ENCODE measurements around the gene AADACL4. TPM values are rescaled to one million over a fixed set of nuclear protein-coding genes. Genes with fewer than 3 reads are reported as not detected.

Gene AADACL4
- total RNA-seq, 1 donor from 2014 or later = not detected

- H3K4me3 ChIP-seq (ENCODE audit: low read length in 3 of 3) = peak within 1 kb of the TSS; percentile 68 to 83 (median 81)
- H3K9me3 ChIP-seq (ENCODE audit: control insufficient read depth in 3 of 3, low read length in 3 of 3) = no peaks in the 10 kb centered on the region
- peak within 1 kb of the TSS; percentile 95 to 97 (median 95) for H3K9ac ChIP-seq (ENCODE audit: low read depth in 1 of 3, low read length in 3 of 3)
- peaks cover 0 to under 1% (median 0%) of the 10 kb centered on the region in 3 donors for H3K36me3 ChIP-seq (ENCODE audit: control insufficient read depth in 3 of 3, insufficient read depth in 3 of 3, low read length in 3 of 3)
- no peaks in the 10 kb centered on the region for H3K27me3 ChIP-seq (ENCODE audit: control insufficient read depth in 3 of 3, insufficient read depth in 3 of 3, low read length in 3 of 3)
- peak within 1 kb of the TSS; percentile 98 for H3K27ac ChIP-seq (ENCODE audit: low read depth, low read length)
- peaks cover 62 to 74% (median 66%) of the 10 kb centered on the region in 3 donors for H3K4me1 ChIP-seq (ENCODE audit: control insufficient read depth in 3 of 3, insufficient read depth in 3 of 3, low read length in 3 of 3)
Measured at GRCh38 chr1:12617901-12618660, 25.8 kb upstream of the AADACL4 start, which contains the start of gene DHRS3. Gene DHRS3 (minus strand): TSS chr1:12618210. CDS start chr1:12617348, 862 bp downstream.

- Histone ChIP-seq H3K9ac (ENCODE audit: low read depth in 1 of 3, low read length in 3 of 3) (peak overlapping the region; percentile 95 to 97 (median 95)), H3K4me3 (ENCODE audit: low read length in 3 of 3) (peak overlapping the region; percentile 68 to 83 (median 81)), H3K9me3 (ENCODE audit: control insufficient read depth in 3 of 3, low read length in 3 of 3) (no peaks in the 10 kb centered on the region), H3K4me1 (ENCODE audit: control insufficient read depth in 3 of 3, insufficient read depth in 3 of 3, low read length in 3 of 3) (peaks cover 57 to 70% (median 63%) of the 10 kb centered on the region in 3 donors), H3K27ac (ENCODE audit: low read depth, low read length) (peak overlapping the region; percentile 98), H3K27me3 (ENCODE audit: control insufficient read depth in 3 of 3, insufficient read depth in 3 of 3, low read length in 3 of 3) (no peaks in the 10 kb centered on the region), H3K36me3 (ENCODE audit: control insufficient read depth in 3 of 3, insufficient read depth in 3 of 3, low read length in 3 of 3) (no peaks in the 10 kb centered on the region)
Measured at GRCh38 chr1:12618661-12618964, 25.3 kb upstream of the AADACL4 start.

GRCh38 chr1:12618965-12619791 lies 24.7 kb upstream of the AADACL4 start:
- H3K27me3 ChIP-seq (ENCODE audit: control insufficient read depth in 3 of 3, insufficient read depth in 3 of 3, low read length in 3 of 3) = no peaks in the 10 kb centered on the region
- H3K4me3 ChIP-seq (ENCODE audit: low read length in 3 of 3) = peak overlapping the region; percentile 68 to 83 (median 81)
- H3K9me3 ChIP-seq (ENCODE audit: control insufficient read depth in 3 of 3, low read length in 3 of 3) = no peaks in the 10 kb centered on the region
- H3K4me1 ChIP-seq (ENCODE audit: control insufficient read depth in 3 of 3, insufficient read depth in 3 of 3, low read length in 3 of 3) = peaks cover 54 to 65% (median 59%) of the 10 kb centered on the region in 3 donors
- no peaks in the 10 kb centered on the region for H3K36me3 ChIP-seq (ENCODE audit: control insufficient read depth in 3 of 3, insufficient read depth in 3 of 3, low read length in 3 of 3)
- peak overlapping the region; percentile 95 to 97 (median 95) for H3K9ac ChIP-seq (ENCODE audit: low read depth in 1 of 3, low read length in 3 of 3)
- H3K27ac ChIP-seq (ENCODE audit: low read depth, low read length) = peak overlapping the region; percentile 98

- Histone ChIP-seq H3K4me1 (ENCODE audit: control insufficient read depth in 3 of 3, insufficient read depth in 3 of 3, low read length in 3 of 3) (peaks cover 47 to 58% (median 52%) of the 10 kb centered on the region in 3 donors), H3K27me3 (ENCODE audit: control insufficient read depth in 3 of 3, insufficient read depth in 3 of 3, low read length in 3 of 3) (no peaks in the 10 kb centered on the region), H3K36me3 (ENCODE audit: control insufficient read depth in 3 of 3, insufficient read depth in 3 of 3, low read length in 3 of 3) (no peaks in the 10 kb centered on the region), H3K4me3 (ENCODE audit: low read length in 3 of 3) (peak overlapping the region; percentile 68 to 83 (median 81)), H3K9ac (ENCODE audit: low read depth in 1 of 3, low read length in 3 of 3) (peak overlapping the region; percentile 95 to 97 (median 95)), H3K9me3 (ENCODE audit: control insufficient read depth in 3 of 3, low read length in 3 of 3) (no peaks in the 10 kb centered on the region), H3K27ac (ENCODE audit: low read depth, low read length) (peak overlapping the region; percentile 98)
Measured at GRCh38 chr1:12619792-12620487, 23.9 kb upstream of the AADACL4 start.

- H3K9ac ChIP-seq (ENCODE audit: low read depth in 1 of 3, low read length in 3 of 3) = peak overlapping the region in 1 of 3 donors; percentile 97
- H3K4me3 ChIP-seq (ENCODE audit: low read length in 3 of 3) = no peak overlapping the region
- H3K27ac ChIP-seq (ENCODE audit: low read depth, low read length) = peak overlapping the region; percentile 19
- H3K27me3 ChIP-seq (ENCODE audit: control insufficient read depth in 3 of 3, insufficient read depth in 3 of 3, low read length in 3 of 3) = no peaks in the 10 kb centered on the region
- H3K36me3 ChIP-seq (ENCODE audit: control insufficient read depth in 3 of 3, insufficient read depth in 3 of 3, low read length in 3 of 3) = no peaks in the 10 kb centered on the region
- peaks cover 43 to 52% (median 47%) of the 10 kb centered on the region in 3 donors for H3K4me1 ChIP-seq (ENCODE audit: control insufficient read depth in 3 of 3, insufficient read depth in 3 of 3, low read length in 3 of 3)
- no peaks in the 10 kb centered on the region for H3K9me3 ChIP-seq (ENCODE audit: control insufficient read depth in 3 of 3, low read length in 3 of 3)
Measured at GRCh38 chr1:12620488-12620865, 23.4 kb upstream of the AADACL4 start.

- Histone ChIP-seq H3K9ac (ENCODE audit: low read depth in 1 of 3, low read length in 3 of 3) (no peak overlapping the region), H3K27ac (ENCODE audit: low read depth, low read length) (peak overlapping the region; percentile 19), H3K9me3 (ENCODE audit: control insufficient read depth in 3 of 3, low read length in 3 of 3) (no peaks in the 10 kb centered on the region), H3K36me3 (ENCODE audit: control insufficient read depth in 3 of 3, insufficient read depth in 3 of 3, low read length in 3 of 3) (no peaks in the 10 kb centered on the region), H3K4me3 (ENCODE audit: low read length in 3 of 3) (no peak overlapping the region), H3K4me1 (ENCODE audit: control insufficient read depth in 3 of 3, insufficient read depth in 3 of 3, low read length in 3 of 3) (peaks cover 39 to 48% (median 43%) of the 10 kb centered on the region in 3 donors), H3K27me3 (ENCODE audit: control insufficient read depth in 3 of 3, insufficient read depth in 3 of 3, low read length in 3 of 3) (no peaks in the 10 kb centered on the region)
Measured at GRCh38 chr1:12620931-12621330, 23.0 kb upstream of the AADACL4 start.

- H3K4me3 ChIP-seq (ENCODE audit: low read length in 3 of 3) = peak overlapping the region in 1 of 3 donors; percentile 1
- H3K4me1 ChIP-seq (ENCODE audit: control insufficient read depth in 3 of 3, insufficient read depth in 3 of 3, low read length in 3 of 3) = peaks cover 37 to 45% (median 40%) of the 10 kb centered on the region in 3 donors
- no peaks in the 10 kb centered on the region for H3K27me3 ChIP-seq (ENCODE audit: control insufficient read depth in 3 of 3, insufficient read depth in 3 of 3, low read length in 3 of 3)
- H3K27ac ChIP-seq (ENCODE audit: low read depth, low read length) = peak overlapping the region; percentile 76
- H3K9me3 ChIP-seq (ENCODE audit: control insufficient read depth in 3 of 3, low read length in 3 of 3) = no peaks in the 10 kb centered on the region
- H3K36me3 ChIP-seq (ENCODE audit: control insufficient read depth in 3 of 3, insufficient read depth in 3 of 3, low read length in 3 of 3) = no peaks in the 10 kb centered on the region
- H3K9ac ChIP-seq (ENCODE audit: low read depth in 1 of 3, low read length in 3 of 3) = peak overlapping the region; percentile 30 to 58 (median 50)
Measured at GRCh38 chr1:12621346-12622335, 22.2 kb upstream of the AADACL4 start.

- H3K27me3 ChIP-seq (ENCODE audit: control insufficient read depth in 3 of 3, insufficient read depth in 3 of 3, low read length in 3 of 3) = no peaks in the 10 kb centered on the region
- no peaks in the 10 kb centered on the region for H3K9me3 ChIP-seq (ENCODE audit: control insufficient read depth in 3 of 3, low read length in 3 of 3)
- H3K36me3 ChIP-seq (ENCODE audit: control insufficient read depth in 3 of 3, insufficient read depth in 3 of 3, low read length in 3 of 3) = no peaks in the 10 kb centered on the region
- H3K4me1 ChIP-seq (ENCODE audit: control insufficient read depth in 3 of 3, insufficient read depth in 3 of 3, low read length in 3 of 3) = peaks cover 37 to 45% (median 40%) of the 10 kb centered on the region in 3 donors
- peak overlapping the region; percentile 76 for H3K27ac ChIP-seq (ENCODE audit: low read depth, low read length)
- H3K4me3 ChIP-seq (ENCODE audit: low read length in 3 of 3) = peak overlapping the region in 1 of 3 donors; percentile 1
- peak overlapping the region; percentile 30 to 58 (median 50) for H3K9ac ChIP-seq (ENCODE audit: low read depth in 1 of 3, low read length in 3 of 3)
Measured at GRCh38 chr1:12622506-12622905, 21.4 kb upstream of the AADACL4 start.

- peaks cover 0 to 10% (median 0%) of the 10 kb centered on the region in 3 donors for H3K27me3 ChIP-seq (ENCODE audit: control insufficient read depth in 3 of 3, insufficient read depth in 3 of 3, low read length in 3 of 3)
- no peak overlapping the region for H3K4me3 ChIP-seq (ENCODE audit: low read length in 3 of 3)
- H3K9ac ChIP-seq (ENCODE audit: low read depth in 1 of 3, low read length in 3 of 3) = no peak overlapping the region
Measured at GRCh38 chr1:12625276-12625675, 18.6 kb upstream of the AADACL4 start.

More at GRCh38 chr1:12625276-12625675, 18.6 kb upstream of the AADACL4 start:
- Histone ChIP-seq H3K27ac (ENCODE audit: low read depth, low read length) (no peak overlapping the region), H3K9me3 (ENCODE audit: control insufficient read depth in 3 of 3, low read length in 3 of 3) (no peaks in the 10 kb centered on the region), H3K36me3 (ENCODE audit: control insufficient read depth in 3 of 3, insufficient read depth in 3 of 3, low read length in 3 of 3) (no peaks in the 10 kb centered on the region), H3K4me1 (ENCODE audit: control insufficient read depth in 3 of 3, insufficient read depth in 3 of 3, low read length in 3 of 3) (peaks cover 18 to 25% (median 21%) of the 10 kb centered on the region in 3 donors)
